HG03103 (cell line): ENCODE data around the gene MATK.

Source experiments
- ATAC-seq: cut with Tn5 transposase; IDR thresholded peaks from one replicate; pipeline ENCODE4 v1.9.1; 2021; ENCODE audit warnings: low read depth; ENCODE audit not compliant: unreplicated experiment

Gene MATK

GRCh38 chr19:3785938-3786824 is at the start of gene MATK:
MATK (minus strand) TSS chr19:3786381; CDS start chr19:3785135, 1,246 bp downstream.
- ATAC-seq = no peak

- ATAC-seq = no peak
Observed at GRCh38 chr19:3835055-3835435, 48.9 kb upstream of the MATK start.

GRCh38 chr19:3834349-3835054 is 48.3 kb upstream of the MATK start:
- ATAC-seq = no peak

- ATAC-seq = no peak
Observed at GRCh38 chr19:3833578-3834348, 47.6 kb upstream of the MATK start.

- no peak for ATAC-seq
Observed at GRCh38 chr19:3832001-3832400, 45.8 kb upstream of the MATK start.

GRCh38 chr19:3831601-3832000 is 45.4 kb upstream of the MATK start:
- no peak for ATAC-seq

- no peak for ATAC-seq
Observed at GRCh38 chr19:3830621-3831589, 44.7 kb upstream of the MATK start.

- no peak for ATAC-seq
Observed at GRCh38 chr19:3827306-3827705, 41.1 kb upstream of the MATK start.

GRCh38 chr19:3826163-3826562 is 40.0 kb upstream of the MATK start:
- no peak for ATAC-seq

GRCh38 chr19:3825286-3825956 is 39.2 kb upstream of the MATK start:
- ATAC-seq = no peak

- ATAC-seq = no peak
Observed at GRCh38 chr19:3823350-3823713, 37.2 kb upstream of the MATK start.

GRCh38 chr19:3822683-3823349 is 36.6 kb upstream of the MATK start:
- ATAC-seq = no peak

- no peak for ATAC-seq
Observed at GRCh38 chr19:3821857-3822364, 35.7 kb upstream of the MATK start.

- ATAC-seq = no peak
Observed at GRCh38 chr19:3821156-3821555, 35.0 kb upstream of the MATK start.

GRCh38 chr19:3819989-3820388 is 33.8 kb upstream of the MATK start:
- ATAC-seq = no peak

GRCh38 chr19:3818918-3819317 is 32.7 kb upstream of the MATK start:
- ATAC-seq = no peak

GRCh38 chr19:3818466-3818865 is 32.3 kb upstream of the MATK start:
- ATAC-seq = no peak

- no peak for ATAC-seq
Observed at GRCh38 chr19:3817761-3818160, 31.6 kb upstream of the MATK start.
